ENCODE data around the gene TTF2.
A peak's percentile ranks its signal among the peaks of the same experiment; 100 is the strongest.
"Not testable (repeated sequence)": the region's sequence is repeated elsewhere in the genome, so short reads cannot be mapped to it uniquely, and the experiment has no call there.

TTF2 gene

DNA sequence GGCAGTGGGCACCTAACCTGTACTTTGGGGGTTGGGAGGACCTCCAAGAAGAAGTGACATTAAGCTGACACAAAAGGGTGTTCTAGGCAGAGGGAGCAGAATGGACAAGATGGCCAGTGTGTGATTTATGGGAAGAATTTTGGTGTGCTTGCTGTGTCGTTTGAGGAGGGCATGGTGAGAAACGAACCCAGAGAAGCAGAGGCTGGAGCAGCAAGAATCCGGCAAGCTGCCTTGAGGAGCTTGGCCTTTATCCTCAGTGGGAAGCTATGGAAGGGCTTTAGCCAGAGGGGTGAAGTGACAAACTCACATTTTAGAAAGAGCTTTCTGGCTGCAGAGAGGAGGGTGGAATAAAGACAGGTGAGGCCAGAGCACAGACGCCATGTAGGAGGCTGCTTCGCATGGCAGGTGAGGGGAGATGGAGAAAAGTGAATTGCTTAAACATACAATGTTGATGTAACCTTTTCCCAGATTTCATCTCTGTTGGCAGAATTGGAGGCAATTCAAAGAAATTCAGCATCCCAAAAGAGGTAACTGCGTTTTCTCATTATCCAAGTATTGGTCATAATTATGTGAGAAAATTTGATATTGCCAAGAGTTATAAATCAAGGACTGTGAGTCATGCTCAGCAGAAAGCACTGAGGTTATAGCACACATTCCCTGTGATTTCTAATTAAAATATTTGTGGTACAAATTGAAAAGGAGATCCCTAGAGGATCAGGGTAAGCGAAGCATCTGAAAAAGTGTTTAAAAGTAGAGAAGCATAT is 34.9 kb downstream of the TTF2 start:
- no peak for DNase-seq

DNA sequence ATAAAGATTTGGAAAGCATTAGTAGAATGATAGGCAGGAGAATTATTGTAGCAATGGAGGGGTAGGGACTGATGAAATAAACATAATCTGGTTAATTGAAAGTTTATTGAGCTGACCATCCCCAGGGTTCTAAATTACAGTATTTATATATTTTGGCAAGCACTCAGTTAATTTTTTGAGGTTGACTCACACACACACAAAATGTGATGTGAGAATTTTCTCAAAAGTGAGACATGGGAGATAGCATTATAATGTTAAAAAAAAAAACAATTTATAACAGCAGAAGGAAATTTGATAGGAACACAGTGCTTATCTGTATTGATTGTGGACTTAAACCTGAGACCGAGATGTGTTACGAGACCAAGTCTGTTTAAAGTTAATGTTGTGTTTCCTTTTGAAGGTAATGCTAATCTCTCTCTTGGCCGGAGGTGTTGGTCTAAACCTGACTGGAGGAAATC is 36.9 kb downstream of the TTF2 start:
- DNase-seq = no peak

DNA sequence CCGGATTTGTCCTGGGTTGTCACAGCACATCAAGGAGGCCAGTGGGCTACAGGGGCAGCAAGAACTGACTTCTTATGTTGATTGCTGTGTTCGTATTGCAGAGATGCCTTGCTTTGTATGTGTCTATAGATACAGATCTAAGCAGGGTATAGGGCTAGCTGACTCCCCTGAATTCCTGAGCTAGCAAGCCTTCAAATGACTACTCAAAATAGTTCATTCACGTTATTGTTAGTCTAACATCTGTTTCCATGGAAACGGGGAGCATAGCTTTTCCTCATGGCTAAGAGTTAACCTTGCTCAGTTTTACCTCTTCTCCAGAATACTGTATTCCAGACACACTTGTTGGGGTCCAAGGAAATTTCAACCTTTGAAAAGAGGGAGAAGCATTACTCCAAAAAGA is 37.3 kb downstream of the TTF2 start:
- no peak for DNase-seq

DNA sequence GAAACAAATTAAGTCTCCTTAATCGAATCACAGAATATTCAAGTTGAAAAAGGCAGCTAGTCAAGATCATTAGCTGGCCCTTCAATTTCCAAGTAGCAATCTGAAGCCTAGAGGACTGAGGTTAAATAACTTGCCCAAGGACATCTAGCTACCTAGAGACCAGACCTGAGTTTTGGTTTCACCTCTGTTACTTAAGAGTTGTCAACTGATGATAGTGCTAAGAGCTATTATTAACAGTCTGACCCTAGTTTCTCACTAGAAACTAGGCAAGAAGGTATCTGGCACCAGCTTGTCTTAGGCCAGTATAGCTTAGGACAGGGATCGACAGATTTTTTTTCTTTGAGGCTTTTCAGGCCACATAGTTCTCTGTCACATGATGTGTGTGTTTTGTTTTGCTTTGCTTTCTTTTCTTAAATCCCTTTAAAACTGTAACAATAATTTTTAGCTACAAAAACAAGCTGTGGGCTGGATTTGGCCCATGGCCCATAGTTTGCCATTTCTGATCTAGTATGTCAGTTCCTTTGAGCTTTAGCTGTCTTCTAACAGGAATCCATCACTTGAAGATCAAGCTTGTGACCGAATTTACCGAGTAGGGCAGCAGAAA is 38.3 kb downstream of the TTF2 start:
- DNase-seq = no peak

DNA sequence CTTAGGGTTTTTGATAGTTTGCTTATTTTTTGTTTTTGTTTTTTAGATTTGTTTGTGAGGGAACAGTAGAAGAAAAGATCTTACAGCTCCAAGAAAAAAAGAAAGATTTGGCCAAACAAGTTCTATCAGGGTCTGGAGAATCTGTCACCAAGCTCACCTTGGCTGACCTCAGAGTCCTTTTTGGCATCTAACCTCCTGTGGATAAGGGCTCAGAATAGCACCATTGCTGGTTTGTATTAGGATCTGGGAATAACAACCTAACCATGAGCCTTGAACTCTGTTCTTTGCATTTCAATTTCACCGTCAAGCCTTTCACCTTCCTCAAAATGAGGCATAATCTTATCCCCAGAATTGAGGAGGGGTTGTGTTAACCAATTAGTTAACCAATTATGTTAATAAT is 41.2 kb downstream of the TTF2 start:
- DNase-seq = no peak

DNA sequence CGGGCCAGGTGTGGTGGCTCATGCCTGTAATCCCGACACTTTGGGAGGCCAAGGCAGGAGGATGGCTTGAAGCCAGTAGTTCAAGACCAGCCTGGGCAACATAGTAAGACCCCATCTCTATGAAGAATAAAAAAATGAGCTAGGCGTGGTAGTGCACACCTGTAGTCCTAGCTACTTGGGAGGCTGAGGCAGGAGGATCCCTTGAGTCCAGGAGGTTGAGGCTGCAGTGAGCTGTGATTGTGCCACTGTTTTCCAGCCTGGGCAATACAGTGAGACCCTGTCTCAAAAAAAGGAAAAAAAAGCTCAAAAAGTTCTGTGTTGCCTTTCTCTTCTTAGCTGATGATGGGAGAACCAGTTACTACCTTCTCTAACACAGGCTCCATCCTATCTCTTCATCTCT is 41.7 kb downstream of the TTF2 start:
- not testable (repeated sequence) for DNase-seq

DNA sequence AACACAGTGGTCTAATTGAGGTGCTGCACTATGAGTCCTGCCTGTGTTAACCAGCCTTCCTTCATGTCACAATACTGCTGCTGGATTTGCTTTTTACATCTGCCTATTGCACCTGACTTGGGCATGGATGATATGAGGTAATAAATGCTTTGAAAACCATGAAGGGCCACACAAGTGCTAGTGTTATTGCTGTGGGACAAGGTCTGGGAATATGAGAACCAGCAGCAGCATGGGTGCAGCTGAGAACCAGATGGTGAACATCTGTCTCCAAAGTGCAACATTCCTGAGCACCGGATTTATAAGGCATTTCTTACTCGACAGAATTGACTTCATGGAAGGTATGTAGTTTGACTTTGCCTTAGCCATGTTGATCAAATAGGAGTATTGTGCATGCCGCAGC is 44.9 kb downstream of the TTF2 start:
- no peak for DNase-seq

DNA sequence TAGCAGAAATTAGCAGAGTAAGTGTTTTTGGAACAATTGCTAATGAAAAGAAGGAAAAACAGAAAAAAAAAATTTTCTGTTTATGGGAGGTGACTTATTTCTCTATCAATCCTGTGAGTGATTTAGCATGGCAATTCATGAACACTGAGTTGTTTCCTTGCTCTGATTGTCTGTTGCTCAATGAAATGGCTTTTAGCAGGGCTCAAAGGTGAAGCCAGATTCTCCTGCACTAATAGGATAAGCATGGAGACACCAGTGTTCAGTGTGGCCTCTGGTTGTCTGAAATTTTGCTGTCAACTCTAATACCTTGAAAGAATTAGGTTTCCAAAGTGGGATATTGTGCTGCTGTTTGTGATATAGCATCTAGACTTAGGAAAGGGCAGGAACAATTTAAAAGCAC is 45.6 kb downstream of the TTF2 start:
- DNase-seq = no peak

DNA sequence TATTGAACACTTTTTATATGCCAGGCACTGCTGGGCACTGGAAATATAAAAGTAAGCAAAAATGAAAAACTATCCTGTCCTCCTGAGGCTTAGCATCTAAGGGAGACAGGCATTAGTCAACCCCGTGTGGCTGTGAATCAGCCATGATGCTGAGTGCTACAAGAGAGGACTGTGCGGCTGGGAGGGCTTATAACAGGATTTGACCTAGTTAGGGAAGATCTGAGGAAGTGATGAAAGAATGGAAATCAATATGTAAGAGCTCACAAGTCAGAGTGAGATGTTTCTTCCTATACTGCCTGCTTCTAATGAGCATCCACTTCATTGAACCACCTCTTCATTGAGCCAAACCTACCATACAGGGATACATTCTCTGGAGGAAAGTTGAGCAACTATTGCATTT is 46.4 kb downstream of the TTF2 start:
- no peak for DNase-seq

DNA sequence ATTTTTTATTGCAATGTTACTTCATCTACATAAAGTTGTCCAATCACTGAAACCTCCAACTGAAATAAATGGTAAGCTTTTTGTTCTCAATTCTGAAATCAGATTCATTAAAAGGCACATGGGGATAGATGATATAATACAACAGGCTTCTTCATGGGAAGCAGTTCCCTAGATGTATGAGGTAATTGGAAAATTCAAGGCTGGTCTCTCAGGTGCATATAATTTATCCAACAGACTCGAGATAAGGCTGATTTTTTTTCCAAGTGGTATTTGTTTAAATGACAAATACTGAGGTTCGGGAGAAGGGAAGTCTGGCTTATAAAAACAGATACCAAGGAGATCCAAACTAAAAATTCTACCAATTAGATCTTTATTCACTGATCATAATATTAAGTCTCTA is 47.2 kb downstream of the TTF2 start:
- DNase-seq = no peak

DNA sequence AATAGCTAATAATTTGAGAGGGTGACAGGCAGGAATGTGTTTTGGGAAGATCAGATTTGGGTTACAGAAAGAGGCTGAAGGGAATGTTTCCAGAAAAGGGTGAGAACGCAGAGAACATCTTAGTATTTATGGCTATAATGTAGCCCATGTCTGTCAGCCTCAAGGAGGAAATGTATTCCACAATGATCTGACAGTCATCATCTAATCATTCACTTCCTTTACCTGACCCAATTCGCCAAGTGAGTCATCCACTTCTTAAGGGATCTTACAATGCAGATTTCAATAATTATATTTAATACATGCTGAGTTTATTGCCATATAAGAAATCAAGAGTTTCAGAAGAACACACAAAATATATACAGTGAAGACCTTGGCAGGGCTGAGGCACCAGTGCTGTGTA is 50.6 kb downstream of the TTF2 start:
- no peak for DNase-seq

DNA sequence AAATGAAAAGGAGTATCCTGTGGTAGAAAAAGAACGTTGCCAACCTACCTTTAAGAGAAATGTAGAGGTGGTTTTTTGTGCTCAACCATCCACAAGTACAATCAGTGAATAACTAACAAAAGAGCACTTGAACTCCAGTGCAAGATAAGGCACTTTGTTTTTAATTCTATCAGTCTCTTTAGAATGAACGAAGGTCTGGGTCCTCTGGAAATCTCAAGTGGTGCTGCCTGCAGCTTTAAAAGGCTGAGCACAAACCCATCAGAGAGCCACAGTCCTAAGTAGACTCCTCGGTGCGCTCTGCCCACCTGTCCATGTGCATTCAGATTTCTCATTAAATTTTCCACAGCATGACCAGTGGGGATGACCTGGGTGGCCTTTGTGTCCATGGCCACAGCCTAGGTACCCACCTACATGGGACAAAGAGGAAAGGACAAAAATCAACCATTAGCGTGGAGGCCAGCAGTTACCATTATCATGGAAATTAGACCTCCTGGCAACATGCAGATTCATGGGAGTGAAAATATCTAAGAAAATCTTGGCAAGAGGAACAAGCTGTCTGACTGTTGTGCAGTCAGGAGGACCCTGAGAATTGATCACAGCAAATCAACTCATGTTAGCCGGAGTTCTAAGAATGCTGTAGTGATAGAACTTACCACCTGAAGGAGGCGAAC is 52.1 kb downstream of the TTF2 start:
- no peak for DNase-seq

DNA sequence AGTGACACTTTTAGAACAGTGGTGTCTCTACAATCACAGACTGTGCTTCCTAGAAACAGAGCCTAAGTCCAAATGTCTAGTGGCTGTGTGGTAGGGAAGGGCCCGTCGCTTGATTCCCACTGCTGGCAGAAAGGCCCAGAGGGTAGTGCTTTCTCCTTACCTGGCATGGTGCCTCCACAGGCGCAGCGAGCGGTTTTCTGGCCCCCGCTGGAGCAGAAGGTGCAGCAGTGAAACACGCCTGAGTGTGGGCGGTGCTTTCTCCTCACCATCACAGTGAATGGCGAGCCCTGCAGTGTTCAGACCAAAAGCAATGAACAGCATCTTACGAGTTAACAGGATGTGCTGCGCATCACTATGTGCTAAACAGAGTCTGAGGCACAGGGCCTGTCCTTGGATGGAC is 53.1 kb downstream of the TTF2 start:
- no peak for DNase-seq

DNA sequence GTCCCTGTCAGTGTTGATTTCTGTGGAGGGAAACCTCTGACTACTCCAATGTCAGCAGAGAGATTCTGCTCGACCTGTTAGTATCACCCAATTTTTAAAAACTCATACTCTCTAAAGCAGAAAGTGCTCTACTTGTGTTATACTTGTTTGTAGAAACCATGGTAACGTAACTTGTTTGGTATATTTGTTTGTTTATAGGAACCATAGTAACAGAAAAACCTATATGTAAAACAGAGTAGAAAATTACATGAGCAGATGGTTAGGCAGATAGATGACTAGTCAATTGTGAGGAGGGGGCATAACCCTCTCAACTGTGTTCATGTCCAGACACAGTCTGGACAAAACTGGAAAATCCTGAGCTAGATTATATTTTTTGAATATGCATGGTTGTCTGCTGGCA is 54.8 kb downstream of the TTF2 start:
- no peak for DNase-seq

DNA sequence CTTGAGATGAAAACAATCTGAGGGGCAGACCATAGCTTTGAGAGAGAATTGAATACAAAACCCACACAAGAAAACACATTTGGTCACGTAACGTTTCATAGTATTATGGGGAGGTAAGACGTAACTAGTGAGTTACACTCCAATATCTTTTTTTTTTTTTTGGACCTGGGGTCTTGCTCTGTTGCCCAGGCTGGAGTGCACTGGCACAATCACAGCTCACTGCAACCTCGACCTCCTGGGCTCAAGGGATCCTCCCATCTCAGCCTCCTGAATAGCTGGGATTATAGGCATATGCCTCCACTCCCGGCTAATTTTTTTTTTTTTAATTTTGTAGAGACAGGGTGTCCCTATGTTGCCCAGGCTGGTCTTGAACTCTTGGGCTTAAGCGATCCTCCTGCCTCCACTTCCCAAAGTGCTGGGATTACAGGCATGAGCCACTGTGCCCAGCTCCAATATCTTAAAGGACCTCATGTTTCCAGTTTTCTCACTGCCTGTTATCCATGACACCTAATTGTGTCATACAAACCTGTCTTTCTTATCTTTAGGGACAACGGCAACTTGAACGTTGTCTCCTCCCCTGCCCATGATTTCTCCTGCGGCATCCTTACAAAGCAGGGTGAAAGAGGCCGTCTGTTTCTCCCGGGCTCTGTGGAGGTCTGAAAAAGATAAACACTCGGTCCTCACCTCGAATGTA is 56.1 kb downstream of the TTF2 start:
- DNase-seq = no peak

DNA sequence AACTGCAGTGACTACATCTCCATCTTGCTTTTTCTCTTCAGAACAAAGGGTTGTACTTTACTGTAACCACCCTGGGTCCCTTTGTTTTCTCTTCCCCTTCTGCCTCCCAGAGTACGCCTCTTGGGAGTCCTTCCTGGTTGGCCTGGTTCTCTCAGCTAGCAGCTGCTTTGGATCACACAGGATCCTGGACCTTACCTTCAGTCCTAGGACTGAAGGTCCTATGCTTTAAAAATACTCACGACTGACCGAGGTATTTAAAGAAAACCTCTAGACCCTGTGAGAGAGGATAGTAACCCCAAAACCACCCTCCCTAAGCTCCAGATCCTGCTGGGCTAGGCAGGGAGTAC is 56.6 kb downstream of the TTF2 start:
- DNase-seq = no peak

DNA sequence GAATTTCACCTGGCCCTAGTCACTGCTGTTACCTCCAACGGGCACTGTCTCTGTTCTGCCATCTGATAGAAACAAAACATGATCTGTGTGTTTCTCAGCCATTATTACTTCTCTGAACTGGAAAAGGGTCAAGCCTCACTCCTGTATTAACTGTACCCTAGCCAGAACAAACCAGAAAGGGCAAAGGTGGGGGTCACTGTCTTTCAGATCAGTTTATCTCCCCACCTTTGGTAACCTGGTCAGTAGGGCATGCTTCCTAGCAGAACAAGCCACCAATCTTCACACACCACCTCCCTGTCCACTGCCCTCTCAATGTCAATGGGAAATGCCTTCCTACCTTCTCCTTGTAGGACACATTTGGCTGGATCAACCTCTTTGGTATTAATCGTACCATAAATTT is 57.6 kb downstream of the TTF2 start:
- DNase-seq = no peak

DNA sequence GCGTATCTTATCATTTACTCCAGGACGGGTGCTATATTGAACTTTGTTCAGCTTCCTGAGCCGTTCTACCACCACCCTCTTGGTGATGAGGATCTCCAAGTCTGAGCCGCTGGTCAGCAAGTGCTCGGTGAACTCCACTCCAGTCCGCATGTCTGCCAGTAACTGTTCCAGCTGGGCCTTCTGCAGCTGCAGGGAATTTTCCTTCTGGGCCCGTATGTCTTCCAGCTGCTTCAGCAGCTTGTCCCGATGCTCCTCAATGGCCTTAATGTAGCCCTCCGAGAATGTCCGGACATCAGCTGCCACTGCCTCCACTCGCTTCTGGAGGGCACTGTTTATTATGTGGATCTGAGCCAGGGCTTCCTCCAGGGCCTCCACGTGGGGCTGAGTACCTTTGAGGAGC is 58.0 kb downstream of the TTF2 start:
- no peak for DNase-seq

DNA sequence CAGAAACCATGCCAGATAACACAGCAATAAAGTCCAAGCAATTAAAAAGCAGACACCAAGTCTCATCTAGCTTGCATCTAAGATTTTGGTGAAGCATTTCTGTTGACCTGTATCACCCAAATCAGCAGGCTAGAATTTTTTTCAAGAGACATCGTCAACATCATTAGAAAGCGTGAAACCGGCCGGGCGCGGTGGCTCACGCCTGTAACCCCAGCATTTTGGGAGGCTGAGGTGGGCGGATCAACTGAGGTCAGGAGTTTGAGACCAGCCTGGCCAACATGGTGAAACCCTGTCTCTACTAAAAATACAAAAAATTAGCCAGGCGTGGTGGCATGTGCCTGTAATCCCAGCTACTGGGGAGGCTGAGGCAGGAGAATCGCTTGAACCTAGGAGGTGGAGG is 59.0 kb downstream of the TTF2 start:
- not testable (repeated sequence) for DNase-seq

DNA sequence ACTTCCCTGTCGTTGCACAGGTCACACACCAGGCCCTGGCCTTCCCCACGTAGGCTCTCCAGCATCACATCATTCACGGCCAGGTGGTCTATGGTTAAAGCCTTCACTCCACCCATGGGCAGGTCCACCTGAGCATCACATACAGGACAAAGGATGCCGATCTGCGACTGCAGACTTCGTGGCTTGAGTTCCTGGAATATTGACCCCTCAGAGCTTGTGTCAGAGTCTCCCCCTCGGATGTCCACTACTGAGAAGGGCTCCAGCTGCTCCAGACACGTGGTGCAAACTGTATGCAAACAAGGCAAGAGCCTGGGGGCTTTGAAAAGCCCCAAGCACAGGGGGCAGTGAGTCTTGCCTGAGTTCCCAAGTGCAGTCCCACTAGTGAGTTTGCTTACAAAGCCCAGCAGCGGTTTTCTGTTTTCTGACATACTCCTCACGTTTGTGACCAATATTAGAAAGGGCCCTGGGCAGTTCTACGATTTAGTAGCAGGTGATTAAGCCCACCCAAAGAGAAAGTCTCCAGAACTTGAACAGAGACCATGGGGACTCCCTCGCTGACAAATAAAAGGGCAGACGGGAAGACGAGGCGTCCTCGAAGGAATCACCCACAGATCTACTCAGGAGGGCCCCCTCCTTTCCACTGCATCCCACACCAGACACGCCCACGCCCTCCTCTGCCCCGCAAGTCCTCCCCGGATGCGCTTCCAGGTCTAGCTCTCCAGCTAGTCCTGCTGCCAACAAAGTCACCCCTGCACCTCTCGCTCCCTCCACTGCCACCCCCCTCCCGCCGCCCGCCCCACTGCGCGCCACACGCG is 60.9 kb downstream of the TTF2 start:
- peak; percentile 3 for DNase-seq

DNA sequence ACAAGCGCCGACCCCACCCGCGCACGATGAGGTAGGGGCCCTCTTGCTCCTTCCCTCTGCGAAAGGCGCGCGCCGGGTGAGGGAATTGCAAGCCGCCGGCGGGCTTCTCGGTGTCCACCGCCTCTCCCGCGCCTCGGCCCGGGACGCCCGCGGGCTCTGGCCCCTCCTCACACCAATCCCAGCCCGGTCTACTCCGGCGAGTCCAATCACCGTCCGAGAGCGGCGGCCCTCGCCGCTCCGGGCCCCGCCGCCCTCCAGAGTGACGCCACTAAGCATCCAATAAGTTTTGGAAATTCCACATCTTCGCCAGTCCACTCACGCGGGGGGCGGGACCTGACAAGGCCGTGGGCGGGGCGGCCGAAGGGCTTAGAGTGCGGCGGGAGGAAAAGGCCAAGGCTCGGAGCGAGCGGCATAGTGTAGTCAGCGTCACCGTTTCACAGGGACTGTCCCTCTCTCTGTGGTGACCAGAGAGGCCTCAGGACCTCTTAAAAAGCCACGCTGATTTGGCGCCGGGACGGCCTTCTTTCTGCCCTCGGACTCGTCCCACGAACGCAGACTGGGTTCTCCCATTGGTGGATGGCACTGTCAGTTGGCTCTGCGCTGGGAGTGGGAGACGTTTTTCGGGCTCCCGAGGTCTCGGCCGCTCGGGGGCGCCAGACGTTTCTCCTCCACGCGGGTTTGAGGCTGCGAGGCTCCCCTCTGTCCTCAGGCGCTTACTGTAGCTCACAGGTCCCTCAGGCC is 61.6 kb downstream of the TTF2 start, which contains the start of gene TRIM45:
Gene TRIM45, minus strand, starts transcription at position 161 of the 741 bp plus-strand sequence. CDS start 548 bp downstream, outside the sequence.
- DNase-seq = peak; percentile 76
